Heart left ventricle (tissue), 16 donors: Measurements from ENCODE around the gene ZNF804A. TPM values are rescaled to one million over a fixed set of nuclear protein-coding genes. Genes with fewer than 3 reads are reported as not detected.

Experiments used
- ATAC-seq, 4 donors: fragments of 200-7000 bp; cut with Tn5 transposase; one replicate each; pipeline ENCODE4 v1.9.1; 2020 to 2022; ENCODE audit warnings: moderate library complexity in 4 of 4, mild to moderate bottlenecking in 3 of 4, moderate number of reproducible peaks in 1 of 4
- DNase-seq, 5 donors: peaks; one replicate each; pipeline ENCODE4 v3.0.0-alpha.2; 2020
- H3K27ac ChIP-seq, 12 donors: fragments of 200-600 bp; sonication (generic) in 4 of 12; one replicate each; pipeline versions ENCODE4 v1.5.0 to v1.8.0; 2016 to 2022; ENCODE audit warnings: mild to moderate bottlenecking in 2 of 12
- H3K27me3 ChIP-seq, 9 donors: fragments of 200-600 bp; sonication (generic) in 2 of 9; one replicate each; pipeline versions ENCODE4 v1.5.1 to v1.8.0; 2016 to 2022; ENCODE audit warnings: mild to moderate bottlenecking in 3 of 9
- H3K36me3 ChIP-seq, 9 donors: fragments of 200-600 bp; sonication (generic) in 2 of 9; one replicate each; pipeline versions ENCODE4 v1.5.0 to v1.8.0; 2018 to 2022; ENCODE audit warnings: mild to moderate bottlenecking in 2 of 9
- H3K4me1 ChIP-seq, 12 donors: fragments of 200-600 bp; sonication (generic) in 4 of 12; one replicate each; pipeline versions ENCODE4 v1.5.0 to v1.8.0; 2016 to 2022; ENCODE audit warnings: mild to moderate bottlenecking in 3 of 12
- H3K4me3 ChIP-seq, 12 donors: fragments of 200-600 bp; sonication (generic) in 4 of 12; one replicate each; pipeline versions ENCODE4 v1.5.0 to v1.8.0; 2017 to 2022; ENCODE audit warnings: mild to moderate bottlenecking in 9 of 12, moderate library complexity in 4 of 12
- H3K9me3 ChIP-seq, 12 donors: fragments of 200-600 bp; sonication (generic) in 4 of 12; one replicate each; pipeline versions ENCODE4 v1.5.0 to v1.8.0; 2016 to 2022; ENCODE audit warnings: mild to moderate bottlenecking in 1 of 12
- POLR2A ChIP-seq, 2 donors: fragments of 450-650 bp; IDR thresholded peaks; one replicate each; pipeline ENCODE4 v1.6.1; 2017; ENCODE audit warnings: antibody characterized with exemption in 2 of 2, mild to moderate bottlenecking in 2 of 2, moderate library complexity in 2 of 2
- WGBS, 4 donors: extraction: QIAGEN DNeasy Blood & Tissue Kit in 2 of 4; methylation state at CpG; one replicate each; pipeline versions ENCODE4 v1.1.5 to v1.1.7; 2013 to 2018; 5-methylcytosine and 5-hydroxymethylcytosine counted together
- intact Hi-C, 10 donors: fragments of 100-400 bp; cut with DNase I; formaldehyde crosslinking; loops; one replicate each; pipeline versions ENCODE4 v1.11.1 to v1.14.2; 2022
- polyA plus RNA-seq, 2 donors: library from polyadenylated mRNA; stranded (reverse); fragments of 200-250 nt; gene quantifications; one replicate each; pipeline ENCODE4 v1.2.3, GENCODE V29; 2013
- total RNA-seq, 9 donors: library from RNA; depleted of rRNA in 2 of 9; stranded (reverse); fragments of >200 nt in 2 of 9; fragmentation: NEBNext Ultra II Directional in 3 of 9; extraction: Animal tissue kit (Norgen Biotek cat#: 25700) in 3 of 9; gene quantifications; one replicate each; pipeline versions ENCODE4 v1.1.0 to v1.2.4, GENCODE V29; 2016 to 2023
- TF ChIP-seq, protein P1 (sequence below), 12 donors: fragments of 200-600 bp; sonication (generic) in 4 of 12; IDR thresholded peaks; one replicate each; pipeline versions ENCODE4 v1.5.0 to v1.8.0; 2018 to 2022; ENCODE audit warnings: antibody characterized with exemption in 12 of 12, mild to moderate bottlenecking in 5 of 12
- donor health status: ischemic (EF 13 %, LVEDD 7.1; RV severe dilation, severe dysfunction).
- donor health status: healthy with polysubstance abuse.
- donor health status: DM: no; HTN: yes; CAD: no.
- donor health status: DM: no; HTN: no; CAD: no.
- donor health status: ischemic (EF 25% LVEDD 6.9; RV normal size, moderate dysfunction).
- donor health status: ischemic (EF 25% LVEDD 5.7; RV mildly dilated, moderate dysfunction).
- donor health status: healthy.
- donor health status: DM: yes; HTN: yes; CAD: no.
- donor health status: ischemic (EF 35%, LVEDD 5.7; RV mildly dilated, moderate dysfunction).
- donor health status: nonischemic (EF 11% LVEDD 7.7; RV severe dilation, severe dysfunction).
- donor health status: DM: yes; HTN: yes; CAD: no.
- donor health status: PGD.
- donor health status: ischemic (EF 29% LVEDD 5.4; RV normal size, mild dysfunction).
- donor health status: nonischemic (EF 23%, LVEDD 6.1; RV moderate dilation, normal function).

The ZNF804A gene
- total and polyA plus RNA-seq, 11 donors = 0.06 to 0.08 TPM; not detected in 9

DNA sequence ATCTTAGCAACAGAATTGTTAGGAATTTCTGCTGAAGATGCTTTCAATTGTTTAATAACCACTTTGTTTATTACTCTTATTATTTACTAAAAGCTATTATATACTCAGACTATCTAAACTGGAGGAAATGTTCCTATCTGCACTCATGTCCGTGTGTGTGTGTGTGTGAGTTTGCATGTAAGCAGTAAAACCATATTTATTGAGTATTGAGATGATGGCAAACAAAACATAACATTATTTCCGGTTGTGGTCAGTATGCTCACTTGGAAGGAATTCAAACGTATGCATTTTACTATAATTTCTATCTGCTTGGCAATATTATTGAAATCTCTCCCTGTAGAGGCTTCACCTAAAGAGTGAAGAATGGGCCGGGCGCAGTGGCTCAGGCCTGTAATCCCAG lies 43.0 kb upstream of the ZNF804A start:
- H3K9me3 ChIP-seq = no peaks in the 10 kb centered on the region
- no peaks in the 10 kb centered on the region for H3K4me1 ChIP-seq
- H3K27me3 ChIP-seq = no peaks in the 10 kb centered on the region
- H3K27ac ChIP-seq = no peak overlapping the region
- TF ChIP-seq, protein P1, sequence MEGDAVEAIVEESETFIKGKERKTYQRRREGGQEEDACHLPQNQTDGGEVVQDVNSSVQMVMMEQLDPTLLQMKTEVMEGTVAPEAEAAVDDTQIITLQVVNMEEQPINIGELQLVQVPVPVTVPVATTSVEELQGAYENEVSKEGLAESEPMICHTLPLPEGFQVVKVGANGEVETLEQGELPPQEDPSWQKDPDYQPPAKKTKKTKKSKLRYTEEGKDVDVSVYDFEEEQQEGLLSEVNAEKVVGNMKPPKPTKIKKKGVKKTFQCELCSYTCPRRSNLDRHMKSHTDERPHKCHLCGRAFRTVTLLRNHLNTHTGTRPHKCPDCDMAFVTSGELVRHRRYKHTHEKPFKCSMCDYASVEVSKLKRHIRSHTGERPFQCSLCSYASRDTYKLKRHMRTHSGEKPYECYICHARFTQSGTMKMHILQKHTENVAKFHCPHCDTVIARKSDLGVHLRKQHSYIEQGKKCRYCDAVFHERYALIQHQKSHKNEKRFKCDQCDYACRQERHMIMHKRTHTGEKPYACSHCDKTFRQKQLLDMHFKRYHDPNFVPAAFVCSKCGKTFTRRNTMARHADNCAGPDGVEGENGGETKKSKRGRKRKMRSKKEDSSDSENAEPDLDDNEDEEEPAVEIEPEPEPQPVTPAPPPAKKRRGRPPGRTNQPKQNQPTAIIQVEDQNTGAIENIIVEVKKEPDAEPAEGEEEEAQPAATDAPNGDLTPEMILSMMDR (IDR thresholded peaks at IDR 0.05) = no peak
- TF ChIP-seq POLR2A (IDR thresholded peaks at IDR 0.05) = no peak
- DNase-seq (no peak), ATAC-seq (no peak)
- 80 to 88% (median 86%) methylated on average over 5 of the region's 5 CpGs for WGBS, 4 donors
- no peaks in the 10 kb centered on the region for H3K36me3 ChIP-seq
- intact Hi-C loops = no loop called here
- H3K4me3 ChIP-seq = no peak overlapping the region

DNA sequence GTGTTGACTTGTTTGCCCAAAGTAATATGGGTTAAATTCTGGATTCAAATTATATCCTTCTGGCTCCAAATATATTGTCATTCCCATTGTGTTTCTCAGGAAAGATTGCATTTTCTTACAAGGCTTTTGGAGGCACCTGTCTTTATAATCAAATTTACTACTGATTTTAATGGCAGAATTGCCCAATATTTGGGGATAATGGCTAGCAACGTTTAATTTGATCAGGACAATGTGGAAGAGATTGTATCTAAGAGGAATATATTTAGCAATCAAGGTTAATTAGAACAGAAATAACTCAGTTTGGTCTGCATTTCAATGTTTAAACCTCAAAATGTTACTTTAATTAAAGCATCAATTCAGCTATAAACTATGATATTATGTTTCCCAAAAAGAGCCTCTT lies 41.7 kb upstream of the ZNF804A start:
- Histone ChIP-seq H3K9me3 (no peaks in the 10 kb centered on the region), H3K4me3 (no peak overlapping the region), H3K36me3 (no peaks in the 10 kb centered on the region), H3K27me3 (no peaks in the 10 kb centered on the region), H3K27ac (no peak overlapping the region), H3K4me1 (no peaks in the 10 kb centered on the region)
- 35 to 53% (median 45%) methylated on average over 1 of the region's 1 CpG for WGBS, 4 donors
- DNase-seq (no peak), ATAC-seq (no peak)
- TF ChIP-seq, protein P1 (IDR thresholded peaks at IDR 0.05) = no peak
- no peak for TF ChIP-seq POLR2A (IDR thresholded peaks at IDR 0.05)
- intact Hi-C loops = no loop called here

DNA sequence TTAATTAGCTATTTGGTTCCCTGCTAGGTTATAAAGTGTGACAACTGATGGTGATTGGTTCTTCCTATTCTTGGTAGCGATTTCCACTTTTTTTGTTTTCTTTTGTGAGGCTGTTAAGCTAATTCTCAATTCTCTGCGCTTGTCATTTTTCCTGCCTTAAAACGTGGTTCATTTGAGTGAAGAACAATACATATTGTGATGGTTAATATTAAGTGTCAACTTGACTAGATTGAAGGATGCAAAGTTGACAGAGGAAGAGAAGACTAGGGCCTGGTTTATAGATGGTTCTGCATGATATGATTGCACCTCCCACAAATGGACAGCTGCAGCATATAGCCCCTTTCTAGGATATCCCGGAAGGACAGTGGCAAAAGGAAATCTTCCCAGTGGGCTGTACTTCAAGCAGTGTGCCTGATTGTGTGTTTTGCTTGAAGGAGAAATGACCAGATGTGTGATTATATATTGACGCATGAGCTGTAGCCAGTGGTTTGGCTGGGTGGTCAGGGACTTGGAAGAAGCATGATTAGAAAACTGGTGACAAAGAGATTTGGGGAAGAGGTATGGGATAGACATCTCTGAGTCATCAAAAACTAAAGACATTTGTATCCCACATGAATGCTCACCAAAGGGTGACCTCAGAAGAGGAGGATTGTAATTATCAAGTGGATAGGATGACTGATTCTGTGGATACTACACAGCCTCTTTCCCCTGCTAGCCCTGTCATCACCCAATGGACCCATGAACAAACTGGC lies 39.4 kb upstream of the ZNF804A start:
- TF ChIP-seq, protein P1 (IDR thresholded peaks at IDR 0.05) = no peak
- TF ChIP-seq POLR2A (IDR thresholded peaks at IDR 0.05) = no peak
- no peaks in the 10 kb centered on the region for H3K27me3 ChIP-seq
- H3K4me3 ChIP-seq = no peak overlapping the region
- H3K4me1 ChIP-seq = peaks cover 0 to 6% (median 0%) of the 10 kb centered on the region in 12 donors
- 77 to 84% (median 78%) methylated on average over 5 of the region's 5 CpGs for WGBS, 4 donors
- H3K27ac ChIP-seq = no peak overlapping the region
- intact Hi-C loops = no loop called here
- H3K36me3 ChIP-seq = no peaks in the 10 kb centered on the region
- H3K9me3 ChIP-seq = no peaks in the 10 kb centered on the region
- ATAC-seq (no peak), DNase-seq (no peak)

DNA sequence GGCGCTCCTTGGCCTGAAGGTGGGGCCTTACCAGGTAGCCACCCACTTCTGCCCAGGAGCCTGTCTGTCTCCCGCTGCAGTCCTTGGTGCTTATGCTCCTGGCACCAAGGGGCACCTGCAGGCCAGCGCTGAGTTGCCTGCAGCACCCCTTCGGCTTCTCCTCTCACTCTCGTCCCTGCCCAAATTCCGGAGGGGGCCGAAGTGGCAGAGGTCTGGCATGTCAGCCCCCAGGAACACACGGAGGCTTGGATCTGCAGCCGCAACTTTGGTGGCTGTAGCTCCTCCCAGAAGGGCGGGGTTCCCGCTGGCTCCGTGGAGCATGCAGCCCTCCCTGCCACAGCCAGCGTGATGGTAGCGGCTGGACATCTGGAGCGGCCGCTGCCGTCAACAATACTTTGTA lies 37.7 kb upstream of the ZNF804A start:
- Histone ChIP-seq H3K27me3 (no peaks in the 10 kb centered on the region), H3K4me3 (no peak overlapping the region), H3K27ac (no peak overlapping the region), H3K9me3 (no peaks in the 10 kb centered on the region), H3K4me1 (peaks cover 0 to 6% (median 0%) of the 10 kb centered on the region in 12 donors), H3K36me3 (no peaks in the 10 kb centered on the region)
- TF ChIP-seq POLR2A (IDR thresholded peaks at IDR 0.05) = no peak
- DNase-seq (peak in 2 of 5 donors; percentile 19 to 59), ATAC-seq (no peak)
- WGBS, 4 donors = 83 to 93% (median 89%) methylated on average over 2 to 17 of the region's 17 CpGs
- intact Hi-C loops = no loop called here

DNA sequence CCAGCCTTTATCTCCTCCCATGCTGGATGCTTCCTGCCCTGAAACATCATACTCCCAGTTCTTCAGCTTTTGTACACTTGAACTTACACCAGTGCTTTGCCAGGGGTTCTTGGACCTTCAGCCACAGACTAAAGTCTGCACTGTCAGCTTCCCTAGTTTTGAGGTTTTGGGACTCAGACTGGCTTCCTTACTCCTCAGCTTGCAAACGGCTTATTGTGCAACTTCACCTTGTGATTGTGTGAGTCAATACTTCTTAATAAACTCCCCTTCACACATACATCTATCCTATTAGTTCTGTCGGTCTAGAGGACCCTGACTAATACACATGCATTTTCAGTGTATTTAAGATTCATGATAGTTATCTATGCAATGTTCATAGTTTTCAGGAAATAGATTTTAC lies 35.8 kb upstream of the ZNF804A start:
- H3K9me3 ChIP-seq = no peaks in the 10 kb centered on the region
- H3K36me3 ChIP-seq = no peaks in the 10 kb centered on the region
- ATAC-seq = no peak
- no peak overlapping the region for H3K4me3 ChIP-seq
- intact Hi-C loops = no loop called here
- 71 to 79% (median 75%) methylated on average over 2 of the region's 2 CpGs for WGBS, 4 donors
- TF ChIP-seq POLR2A (IDR thresholded peaks at IDR 0.05) = no peak
- TF ChIP-seq, protein P1 (IDR thresholded peaks at IDR 0.05) = no peak
- no peaks in the 10 kb centered on the region for H3K27me3 ChIP-seq
- H3K4me1 ChIP-seq = peaks cover 0 to 6% (median 0%) of the 10 kb centered on the region in 12 donors
- no peak for DNase-seq
- no peak overlapping the region for H3K27ac ChIP-seq
